ENCODE results near the gene BOK. TPM values are rescaled to one million over a fixed set of nuclear protein-coding genes. Genes with fewer than 3 reads are reported as not detected.
"Not testable (repeated sequence)": the region's sequence is repeated elsewhere in the genome, so short reads cannot be mapped to it uniquely, and the experiment has no call there.

Gene BOK
- total RNA-seq, 1 donor from 2014 or later: 86.8 TPM

DNA sequence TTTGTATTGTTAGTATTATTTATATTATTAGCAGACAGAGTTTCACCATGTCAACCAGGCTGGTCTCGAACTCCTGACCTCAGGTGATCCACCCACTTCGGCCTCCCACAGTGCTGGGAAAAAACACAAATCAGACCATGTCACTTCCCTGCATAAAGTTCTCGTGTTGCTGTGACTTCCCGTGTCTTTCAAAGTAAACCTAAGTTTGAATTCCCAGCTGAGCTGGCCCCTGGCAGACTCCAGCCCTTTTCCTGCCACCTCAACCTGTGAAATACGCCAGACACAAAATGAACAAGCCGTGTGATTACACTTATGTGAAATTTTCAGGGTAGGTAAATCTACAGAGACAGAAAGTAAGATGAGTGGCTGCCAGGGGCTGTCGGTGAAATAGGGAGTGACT lies 7.9 kb downstream of the BOK start:
- DNase-seq (ENCODE audit: low read depth): no peak
- H3K4me3 ChIP-seq (ENCODE audit: low read depth, low read length): no peak overlapping the region
- TF ChIP-seq, protein P1, sequence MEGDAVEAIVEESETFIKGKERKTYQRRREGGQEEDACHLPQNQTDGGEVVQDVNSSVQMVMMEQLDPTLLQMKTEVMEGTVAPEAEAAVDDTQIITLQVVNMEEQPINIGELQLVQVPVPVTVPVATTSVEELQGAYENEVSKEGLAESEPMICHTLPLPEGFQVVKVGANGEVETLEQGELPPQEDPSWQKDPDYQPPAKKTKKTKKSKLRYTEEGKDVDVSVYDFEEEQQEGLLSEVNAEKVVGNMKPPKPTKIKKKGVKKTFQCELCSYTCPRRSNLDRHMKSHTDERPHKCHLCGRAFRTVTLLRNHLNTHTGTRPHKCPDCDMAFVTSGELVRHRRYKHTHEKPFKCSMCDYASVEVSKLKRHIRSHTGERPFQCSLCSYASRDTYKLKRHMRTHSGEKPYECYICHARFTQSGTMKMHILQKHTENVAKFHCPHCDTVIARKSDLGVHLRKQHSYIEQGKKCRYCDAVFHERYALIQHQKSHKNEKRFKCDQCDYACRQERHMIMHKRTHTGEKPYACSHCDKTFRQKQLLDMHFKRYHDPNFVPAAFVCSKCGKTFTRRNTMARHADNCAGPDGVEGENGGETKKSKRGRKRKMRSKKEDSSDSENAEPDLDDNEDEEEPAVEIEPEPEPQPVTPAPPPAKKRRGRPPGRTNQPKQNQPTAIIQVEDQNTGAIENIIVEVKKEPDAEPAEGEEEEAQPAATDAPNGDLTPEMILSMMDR (IDR thresholded peaks at IDR 0.05; ENCODE audit: insufficient read depth, low read length, poor library complexity, severe bottlenecking): no peak
- no peaks in the 10 kb centered on the region for H3K27me3 ChIP-seq (ENCODE audit: control insufficient read depth, insufficient read depth, low read length)
- H3K36me3 ChIP-seq (ENCODE audit: control insufficient read depth, insufficient read depth, low read length): peaks cover 1% of the 10 kb centered on the region

DNA sequence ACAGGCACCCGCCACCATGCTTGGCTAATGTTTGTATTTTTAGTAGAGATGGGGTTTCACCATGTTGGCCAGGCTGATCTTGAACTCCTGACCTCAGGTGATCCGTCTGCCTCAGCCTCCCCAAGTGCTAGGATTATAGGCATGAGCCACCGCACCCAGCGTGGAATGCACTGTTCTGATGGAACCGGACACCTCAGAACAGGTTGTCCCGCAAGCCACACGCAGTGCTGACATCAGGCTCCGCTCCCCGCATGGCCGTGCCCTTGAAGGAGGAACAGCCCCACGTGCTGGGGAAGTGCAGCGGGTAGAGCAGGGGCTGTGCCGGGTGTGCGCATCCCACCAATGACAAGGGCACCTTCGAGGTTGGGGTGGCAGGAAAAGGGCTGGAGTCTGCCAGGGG lies 8.7 kb downstream of the BOK start:
- not testable (repeated sequence) for H3K4me3 ChIP-seq (ENCODE audit: low read depth, low read length); H3K27me3 ChIP-seq (ENCODE audit: control insufficient read depth, insufficient read depth, low read length); H3K36me3 ChIP-seq (ENCODE audit: control insufficient read depth, insufficient read depth, low read length); DNase-seq (ENCODE audit: low read depth)

- peaks cover 4% of the 10 kb centered on the region for H3K36me3 ChIP-seq (ENCODE audit: control insufficient read depth, insufficient read depth, low read length)
- no peak for DNase-seq (ENCODE audit: low read depth)
- no peak overlapping the region for H3K4me3 ChIP-seq (ENCODE audit: low read depth, low read length)
- TF ChIP-seq, protein P1 (IDR thresholded peaks at IDR 0.05; ENCODE audit: insufficient read depth, low read length, poor library complexity, severe bottlenecking): no peak
- no peaks in the 10 kb centered on the region for H3K27me3 ChIP-seq (ENCODE audit: control insufficient read depth, insufficient read depth, low read length)
Measured at GRCh38 chr2:241567776-241568175, 9.2 kb downstream of the BOK start.

- H3K27me3 ChIP-seq (ENCODE audit: control insufficient read depth, insufficient read depth, low read length): no peaks in the 10 kb centered on the region
- H3K36me3 ChIP-seq (ENCODE audit: control insufficient read depth, insufficient read depth, low read length): peaks cover 3% of the 10 kb centered on the region
- TF ChIP-seq, protein P1 (IDR thresholded peaks at IDR 0.05; ENCODE audit: insufficient read depth, low read length, poor library complexity, severe bottlenecking): no peak
- no peak overlapping the region for H3K4me3 ChIP-seq (ENCODE audit: low read depth, low read length)
- DNase-seq (ENCODE audit: low read depth): no peak
Measured at GRCh38 chr2:241568726-241569125, 10.2 kb downstream of the BOK start.

- Histone ChIP-seq H3K36me3 (ENCODE audit: control insufficient read depth, insufficient read depth, low read length) (peaks cover 3% of the 10 kb centered on the region), H3K4me3 (ENCODE audit: low read depth, low read length) (no peak overlapping the region), H3K27me3 (ENCODE audit: control insufficient read depth, insufficient read depth, low read length) (no peaks in the 10 kb centered on the region)
- TF ChIP-seq, protein P1 (IDR thresholded peaks at IDR 0.05; ENCODE audit: insufficient read depth, low read length, poor library complexity, severe bottlenecking): no peak
- DNase-seq (ENCODE audit: low read depth): no peak
Measured at GRCh38 chr2:241569831-241570281, 11.3 kb downstream of the BOK start.

DNA sequence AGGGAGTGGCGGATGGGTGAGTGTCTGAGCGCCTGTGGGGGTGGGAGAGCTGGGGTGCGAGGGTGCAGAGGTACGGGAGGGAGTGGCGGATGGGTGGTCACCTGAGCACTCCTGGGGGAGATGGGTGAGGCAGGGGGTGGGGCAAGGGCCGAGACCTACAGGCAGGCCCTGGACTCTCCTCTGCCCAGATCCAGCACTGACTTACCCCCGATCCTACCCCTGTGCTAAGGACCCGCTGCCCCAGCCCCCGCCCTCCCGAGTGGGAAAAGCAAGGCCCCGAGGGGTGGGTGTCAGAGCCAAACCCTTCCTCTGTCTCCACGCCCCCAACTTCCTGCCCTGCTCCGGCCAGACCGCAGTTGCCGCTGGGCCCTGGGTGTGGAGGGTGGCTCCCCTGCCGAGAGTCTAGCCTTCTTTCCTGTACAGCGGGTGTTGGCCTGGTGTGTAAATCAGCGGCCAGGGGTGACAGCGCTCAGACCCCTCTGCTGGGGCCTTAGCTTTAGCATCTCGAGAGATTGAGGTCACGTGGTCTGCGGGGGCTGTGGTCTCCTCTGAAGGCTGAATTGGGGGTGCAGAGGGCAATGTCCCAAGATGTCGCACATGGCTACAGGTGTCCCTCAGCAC lies 12.5 kb downstream of the BOK start:
- Histone ChIP-seq H3K27me3 (ENCODE audit: control insufficient read depth, insufficient read depth, low read length) (no peaks in the 10 kb centered on the region), H3K36me3 (ENCODE audit: control insufficient read depth, insufficient read depth, low read length) (peaks cover 3% of the 10 kb centered on the region), H3K4me3 (ENCODE audit: low read depth, low read length) (no peak overlapping the region)
- DNase-seq (ENCODE audit: low read depth): no peak
- TF ChIP-seq, protein P1 (IDR thresholded peaks at IDR 0.05; ENCODE audit: insufficient read depth, low read length, poor library complexity, severe bottlenecking): no peak

Data from kidney epithelial cell (primary cell).